Measurements from ENCODE around the gene ALG9. TPM values are rescaled to one million over a fixed set of nuclear protein-coding genes. Genes with fewer than 3 reads are reported as not detected.
A peak's percentile ranks its signal among the peaks of the same experiment; 100 is the strongest.

The ALG9 gene
- total RNA-seq, 1 donor from 2014 or later, result 26.6 TPM

GRCh38 chr11:111845276-111846028 lies 25.9 kb downstream of the ALG9 start:
- no peaks in the 10 kb centered on the region for H3K27me3 ChIP-seq
- TF ChIP-seq CTCF (IDR thresholded peaks at IDR 0.05), result no peak
- H3K4me3 ChIP-seq, result no peak overlapping the region
- no peaks in the 10 kb centered on the region for H3K9me3 ChIP-seq
- peaks cover 46% of the 10 kb centered on the region for H3K36me3 ChIP-seq
- no peaks in the 10 kb centered on the region for H3K4me1 ChIP-seq
- intact Hi-C loops (cut with DNase I), result loop anchor here (10.0 kb wide), 2 partner anchors 71 to 281 kb away; no protein-coding TSS in a partner anchor
- no peak for DNase-seq
- ATAC-seq, result peak; percentile 69
- H3K27ac ChIP-seq, result peak overlapping the region; percentile 47

GRCh38 chr11:111843661-111844060 lies 27.7 kb downstream of the ALG9 start:
- Histone ChIP-seq H3K9me3 (no peaks in the 10 kb centered on the region), H3K27me3 (no peaks in the 10 kb centered on the region), H3K27ac (no peak overlapping the region), H3K4me3 (no peak overlapping the region), H3K36me3 (peaks cover 32% of the 10 kb centered on the region), H3K4me1 (no peaks in the 10 kb centered on the region)
- TF ChIP-seq CTCF (IDR thresholded peaks at IDR 0.05), result no peak
- intact Hi-C loops (cut with DNase I), result loop anchor here (10.0 kb wide), 2 partner anchors 69 to 279 kb away; no protein-coding TSS in a partner anchor
- no peak for ATAC-seq
- no peak for DNase-seq

GRCh38 chr11:111841370-111842053 lies 29.9 kb downstream of the ALG9 start:
- Histone ChIP-seq H3K27me3 (no peaks in the 10 kb centered on the region), H3K4me3 (no peak overlapping the region), H3K36me3 (peaks cover 36% of the 10 kb centered on the region), H3K9me3 (no peaks in the 10 kb centered on the region), H3K4me1 (peaks cover 11% of the 10 kb centered on the region), H3K27ac (peak overlapping the region; percentile 1)
- intact Hi-C loops (cut with DNase I), result loop anchor here (10.0 kb wide), 2 partner anchors 67 to 277 kb away; no protein-coding TSS in a partner anchor
- TF ChIP-seq CTCF (IDR thresholded peaks at IDR 0.05), result peak; percentile 93
- ATAC-seq (peak; percentile 97), DNase-seq (peak; percentile 86)

- H3K4me1 ChIP-seq, result peaks cover 13% of the 10 kb centered on the region
- H3K27me3 ChIP-seq, result no peaks in the 10 kb centered on the region
- intact Hi-C loops (cut with DNase I), result loop anchor here (10.0 kb wide), 2 partner anchors 65 to 275 kb away; no protein-coding TSS in a partner anchor
- H3K4me3 ChIP-seq, result no peak overlapping the region
- no peak for TF ChIP-seq CTCF (IDR thresholded peaks at IDR 0.05)
- ATAC-seq, result no peak
- no peak for DNase-seq
- H3K9me3 ChIP-seq, result no peaks in the 10 kb centered on the region
- H3K27ac ChIP-seq, result no peak overlapping the region
- H3K36me3 ChIP-seq, result peaks cover 41% of the 10 kb centered on the region
Measured at GRCh38 chr11:111840143-111840542, 31.2 kb downstream of the ALG9 start.

GRCh38 chr11:111838054-111838453 lies 33.3 kb downstream of the ALG9 start:
- DNase-seq (no peak), ATAC-seq (no peak)
- Histone ChIP-seq H3K4me1 (peaks cover 17% of the 10 kb centered on the region), H3K27me3 (no peaks in the 10 kb centered on the region), H3K9me3 (no peaks in the 10 kb centered on the region), H3K36me3 (peaks cover 43% of the 10 kb centered on the region), H3K4me3 (no peak overlapping the region), H3K27ac (no peak overlapping the region)
- intact Hi-C loops (cut with DNase I), result loop anchor here (10.0 kb wide), 1 partner anchor 243 kb away; no protein-coding TSS in a partner anchor
- no peak for TF ChIP-seq CTCF (IDR thresholded peaks at IDR 0.05)
